HG02610 (cell line): ENCODE measurements around the gene TMBIM4.
A peak's percentile ranks its signal among the peaks of the same experiment; 100 is the strongest.

Experiments used
- ATAC-seq: cut with Tn5 transposase; IDR thresholded peaks from one replicate; pipeline ENCODE4 v1.9.1; 2021; ENCODE audit warnings: mild to moderate bottlenecking, moderate library complexity; ENCODE audit not compliant: unreplicated experiment

TMBIM4 gene

DNA sequence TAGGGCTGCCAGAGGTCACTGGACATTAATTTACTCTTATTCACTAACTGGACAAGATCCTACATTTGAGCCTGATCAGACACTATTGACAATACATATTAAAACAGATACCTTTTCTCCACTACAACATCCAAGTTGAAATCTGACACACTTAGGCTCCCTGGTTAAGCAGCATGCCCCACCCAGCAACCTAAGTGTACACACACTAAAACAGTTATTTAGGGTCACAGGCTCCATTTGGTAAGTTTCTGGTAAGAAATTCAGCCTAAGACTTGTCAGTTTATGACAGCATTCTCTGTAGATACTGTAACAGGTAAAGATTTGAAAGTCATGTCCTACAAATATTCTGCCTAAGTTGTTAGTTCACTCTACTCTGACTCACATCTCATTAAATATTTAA, 27.0 kb downstream of the TMBIM4 start:
- ATAC-seq: no peak

- no peak for ATAC-seq
Measured at GRCh38 chr12:66141299-66141698, 28.5 kb downstream of the TMBIM4 start.

DNA sequence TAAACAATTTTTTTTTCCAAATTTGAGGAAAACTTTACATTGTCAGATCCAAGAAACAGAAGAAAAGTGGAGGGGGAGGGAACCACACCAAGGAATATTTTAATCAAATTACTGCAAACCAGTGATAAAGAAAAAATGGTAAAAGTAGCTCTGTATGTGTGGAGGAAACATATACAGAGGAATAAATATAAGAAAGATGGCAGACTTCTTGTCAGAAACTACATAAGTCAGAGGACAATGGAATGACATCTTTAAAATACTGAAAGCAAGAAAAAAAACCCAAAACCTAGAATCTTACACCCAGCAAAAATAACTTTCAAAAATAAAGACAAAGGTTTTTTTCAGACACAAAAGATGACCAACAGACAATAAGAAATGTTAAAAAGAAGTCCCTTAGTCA, 29.1 kb downstream of the TMBIM4 start:
- ATAC-seq: no peak

GRCh38 chr12:66139328-66139727, 30.5 kb downstream of the TMBIM4 start:
- no peak for ATAC-seq

DNA sequence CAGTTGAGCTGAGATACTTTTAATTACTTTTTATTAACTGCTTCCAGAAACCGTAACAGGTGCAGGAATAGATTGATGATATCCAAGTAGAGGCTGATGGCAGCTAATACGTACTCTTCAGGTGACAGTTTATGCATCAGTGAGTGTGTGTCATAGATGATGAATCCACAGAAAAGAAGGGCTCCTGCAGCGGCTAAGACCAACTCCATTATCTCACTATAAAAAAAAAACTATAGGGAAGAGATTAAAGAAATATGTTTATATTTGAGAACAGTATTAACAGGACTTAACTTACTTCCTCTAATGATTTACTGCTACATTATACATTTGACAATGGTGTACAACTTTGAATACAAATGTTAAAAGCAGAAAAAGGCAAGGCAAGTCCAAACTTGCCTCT, 31.9 kb downstream of the TMBIM4 start:
- ATAC-seq: no peak

- no peak for ATAC-seq
Measured at GRCh38 chr12:66132408-66132807, 37.4 kb downstream of the TMBIM4 start.

- peak; percentile 47 for ATAC-seq
Measured at GRCh38 chr12:66131067-66131688, 38.6 kb downstream of the TMBIM4 start.

DNA sequence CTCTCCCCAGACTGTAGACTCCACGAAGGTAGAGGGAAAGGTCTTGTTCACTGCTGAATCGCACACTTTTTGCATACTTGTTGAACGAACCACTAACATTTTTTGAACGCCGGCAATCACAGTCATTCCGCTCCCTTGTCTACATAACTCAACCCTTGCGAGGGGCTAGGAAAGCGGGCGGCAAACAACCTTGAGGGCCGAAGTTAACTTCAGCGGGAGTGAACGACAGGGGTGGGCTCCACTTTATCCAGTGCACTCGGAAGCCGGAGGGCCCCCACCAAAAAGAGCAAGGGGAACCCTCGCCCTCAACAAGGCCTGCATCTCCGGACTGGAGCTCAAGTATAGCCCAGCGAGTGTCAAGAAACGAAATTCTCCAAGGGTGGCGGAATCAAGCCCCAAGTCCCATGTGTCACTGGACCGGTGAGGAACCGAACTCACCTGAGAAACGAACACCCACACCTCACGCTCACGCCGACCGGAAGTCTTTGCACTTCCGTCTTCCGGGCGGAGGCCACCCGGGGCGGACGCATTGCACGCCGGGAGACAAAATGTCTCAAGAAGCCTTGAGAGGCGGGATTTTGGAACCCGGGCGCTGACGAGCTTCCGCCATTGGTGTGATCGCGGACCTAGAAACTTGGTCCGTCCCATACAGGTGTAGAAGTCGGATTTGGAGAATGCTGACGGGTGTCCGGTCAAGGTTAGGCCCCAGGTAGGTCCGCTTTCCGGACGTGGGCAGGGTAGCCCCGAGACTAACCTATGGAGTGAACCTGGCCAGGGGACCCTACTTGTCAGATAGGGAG, 39.3 kb downstream of the TMBIM4 start, which contains the start of gene LLPH:
LLPH (minus strand) TSS at position 484 of the 800 bp plus-strand sequence. CDS start 1,644 bp downstream, outside the sequence.
- ATAC-seq: peak; percentile 98

- ATAC-seq: peak; percentile 15
Measured at GRCh38 chr12:66129934-66130266, 39.9 kb downstream of the TMBIM4 start.

GRCh38 chr12:66127650-66128049, 42.1 kb downstream of the TMBIM4 start:
- ATAC-seq: no peak

DNA sequence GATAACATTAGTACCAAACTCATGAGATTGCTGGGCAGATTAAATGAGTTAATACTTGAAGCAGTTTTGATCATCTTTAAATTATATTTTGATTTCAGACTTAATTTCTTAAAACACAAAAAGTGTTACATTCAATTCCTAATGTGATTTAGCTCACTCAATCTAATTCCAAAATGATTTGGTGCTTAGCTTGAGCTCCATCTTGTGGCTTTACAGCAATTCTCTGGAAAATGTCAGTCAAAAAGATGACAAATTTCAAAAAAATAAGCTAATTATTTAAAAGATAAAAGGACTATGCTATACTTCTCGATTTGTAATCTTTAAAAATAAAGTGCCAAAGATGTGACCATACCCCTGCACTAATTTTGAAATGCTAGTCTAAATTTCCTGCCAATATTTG, 49.3 kb downstream of the TMBIM4 start:
- ATAC-seq: no peak

- peak; percentile 64 for ATAC-seq
Measured at GRCh38 chr12:66119870-66120241, 49.9 kb downstream of the TMBIM4 start.

DNA sequence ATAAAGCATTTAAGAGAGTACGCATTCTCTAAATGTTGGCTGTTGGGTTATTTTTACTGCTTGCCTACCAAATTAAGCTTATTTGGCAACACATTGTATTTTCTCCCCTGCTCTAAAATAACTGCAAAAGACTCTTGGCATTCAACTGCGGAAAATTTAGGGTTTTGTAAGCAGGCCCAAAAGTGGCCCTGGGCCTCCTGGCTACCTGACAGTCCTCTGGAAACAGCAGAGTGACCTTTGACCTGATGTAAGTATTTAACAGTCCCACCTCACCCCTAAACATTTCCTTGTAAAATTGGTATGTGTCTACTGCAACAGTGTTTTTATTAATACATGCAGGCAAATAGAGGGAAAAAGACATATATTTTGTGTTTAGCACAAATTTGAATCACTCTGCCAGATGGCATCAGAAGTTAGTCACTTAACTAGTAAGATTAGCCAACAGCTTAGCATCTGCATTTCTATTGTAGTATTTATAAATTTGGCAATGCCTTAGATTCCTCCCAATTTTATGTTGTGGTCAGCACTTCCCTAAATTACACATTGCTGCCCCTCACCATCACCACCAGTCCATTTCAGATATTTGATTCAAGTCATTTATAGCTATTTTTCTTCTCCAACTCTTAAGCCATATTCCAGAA, 50.4 kb downstream of the TMBIM4 start:
- ATAC-seq: no peak

GRCh38 chr12:66118240-66118891, 51.4 kb downstream of the TMBIM4 start:
- ATAC-seq: no peak

GRCh38 chr12:66117242-66117641, 52.6 kb downstream of the TMBIM4 start:
- no peak for ATAC-seq

DNA sequence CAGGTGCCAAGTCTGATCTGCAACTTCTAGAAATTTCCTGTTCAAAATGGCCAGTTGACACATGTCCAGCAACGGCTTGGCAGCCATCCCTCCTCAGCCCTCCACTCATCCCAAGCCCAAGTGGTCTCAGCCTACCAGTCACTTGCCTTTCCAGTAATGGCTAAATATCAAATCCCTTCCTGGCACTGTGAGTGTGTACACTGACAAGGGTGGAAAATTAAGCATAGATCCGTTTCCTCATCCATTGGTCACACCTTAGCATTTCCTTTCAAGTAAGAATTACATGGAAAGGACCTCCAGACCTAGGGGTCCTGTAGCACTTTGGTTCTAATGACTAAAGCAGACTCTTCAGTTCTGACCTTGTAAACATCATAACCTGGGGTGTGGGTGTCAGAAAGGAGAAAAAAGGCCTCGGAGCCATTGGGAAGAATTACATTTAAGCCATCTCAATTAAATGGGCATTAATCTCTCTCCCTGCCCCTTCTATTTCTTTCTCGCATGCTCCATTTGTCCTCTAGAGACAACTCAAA, 54.7 kb downstream of the TMBIM4 start:
- no peak for ATAC-seq

DNA sequence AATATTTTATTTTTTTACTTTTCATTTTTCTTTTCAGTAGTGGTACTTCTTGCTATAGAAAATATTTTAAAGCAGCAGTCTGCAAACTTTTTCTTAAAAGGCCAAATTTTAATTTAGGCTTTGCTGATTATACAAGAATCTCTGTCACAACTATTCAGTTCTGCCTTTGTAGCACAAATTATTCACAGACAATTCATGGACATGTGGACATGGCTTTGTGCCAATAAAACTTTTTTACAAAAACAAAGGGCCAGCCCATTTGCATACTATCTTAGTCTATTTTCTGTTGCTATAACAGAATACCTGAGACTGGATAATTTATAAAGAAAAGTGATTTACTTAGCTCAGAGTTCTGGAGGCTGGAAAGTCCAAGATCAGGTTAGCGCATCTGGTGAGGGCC, 56.3 kb downstream of the TMBIM4 start:
- no peak for ATAC-seq

DNA sequence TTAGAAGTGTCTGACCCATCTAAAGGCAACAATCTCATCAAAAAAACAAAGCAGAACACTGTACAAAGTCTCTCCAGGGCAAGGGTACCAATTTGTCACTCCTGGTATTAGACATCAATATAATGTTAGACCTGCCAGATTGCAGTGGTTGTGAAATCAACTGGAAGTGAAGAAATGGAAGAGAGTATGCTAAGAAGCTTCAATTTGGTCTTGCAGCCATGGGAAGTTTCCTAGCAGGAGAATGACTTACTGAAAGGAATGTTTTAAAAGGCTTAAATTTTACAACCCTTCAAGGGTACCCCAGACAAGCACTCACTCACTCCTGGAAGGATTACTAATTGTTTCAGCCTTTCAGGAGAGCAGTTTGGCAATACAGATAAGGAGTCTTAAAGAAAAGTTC, 58.2 kb downstream of the TMBIM4 start:
- ATAC-seq: no peak

- no peak for ATAC-seq
Measured at GRCh38 chr12:66109056-66109455, 60.7 kb downstream of the TMBIM4 start.

DNA sequence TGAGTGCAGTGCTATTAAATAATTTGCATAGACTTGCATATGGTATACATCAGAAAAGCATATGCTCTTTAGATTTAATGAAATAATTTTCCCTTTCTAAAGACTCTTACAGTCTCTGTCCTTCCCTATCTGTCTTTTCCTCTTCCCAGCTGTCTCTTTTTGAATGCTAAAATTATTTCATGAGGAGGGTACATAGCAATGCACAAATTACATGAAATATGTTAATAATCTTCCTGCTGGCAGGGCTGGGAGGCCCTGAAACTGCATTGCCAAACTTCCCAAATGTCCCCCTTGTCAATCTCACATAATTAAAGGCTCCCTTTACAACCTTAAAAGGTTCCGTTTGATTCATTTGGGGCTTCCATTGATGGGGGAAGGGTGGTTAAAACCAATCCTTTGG, 61.4 kb downstream of the TMBIM4 start:
- ATAC-seq: no peak

GRCh38 chr12:66107451-66107915, 62.3 kb downstream of the TMBIM4 start:
- peak; percentile 90 for ATAC-seq
